Measurements from ENCODE around the gene SCFD1.
"Not testable (repeated sequence)": the region's sequence is repeated elsewhere in the genome, so short reads cannot be mapped to it uniquely, and the experiment has no call there.

SCFD1 gene

DNA sequence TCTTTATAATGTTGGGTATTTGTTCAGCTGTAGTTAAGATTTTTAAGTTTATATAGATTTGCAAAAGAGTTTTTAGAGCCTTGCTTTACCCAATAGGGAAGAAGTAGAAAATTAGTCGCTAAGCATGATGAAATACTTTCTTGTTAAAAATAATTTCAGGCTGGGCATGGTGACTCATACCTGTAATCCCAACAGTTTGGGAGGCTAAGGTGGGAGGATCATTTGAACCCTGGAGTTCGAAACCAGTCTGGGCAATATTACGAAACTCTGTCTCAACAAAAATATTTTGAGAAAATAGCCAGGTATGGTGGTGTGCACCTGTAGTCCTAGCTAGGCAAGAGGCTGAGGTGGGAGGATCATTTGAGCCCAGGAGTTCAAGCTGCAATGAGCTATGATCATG, 18.7 kb upstream of the SCFD1 start:
- peak in 2 of 11 experiments; percentile 12 to 43; a peak in 2 of 22 replicates for TF ChIP-seq Cebpa-rat (IDR thresholded peaks at IDR 0.05)
- Histone ChIP-seq H3K36me3 (peaks cover 75 to 100% (median 95%) of the 10 kb centered on the region in 11 experiments), H3K27ac (no peak overlapping the region), H3K4me1 (peaks cover 0 to 12% (median 0%) of the 10 kb centered on the region in 10 experiments; a peak in 5 of 20 replicates), H3K9ac (no peak overlapping the region), H3K27me3 (no peaks in the 10 kb centered on the region), H3K4me3 (no peak overlapping the region), H3K4me2 (no peak overlapping the region), H4K20me1 (no peaks in the 10 kb centered on the region; a peak in 1 of 22 replicates), H3K9me3 (replicated peaks in 1 of 11) (no peaks in the 10 kb centered on the region)

DNA sequence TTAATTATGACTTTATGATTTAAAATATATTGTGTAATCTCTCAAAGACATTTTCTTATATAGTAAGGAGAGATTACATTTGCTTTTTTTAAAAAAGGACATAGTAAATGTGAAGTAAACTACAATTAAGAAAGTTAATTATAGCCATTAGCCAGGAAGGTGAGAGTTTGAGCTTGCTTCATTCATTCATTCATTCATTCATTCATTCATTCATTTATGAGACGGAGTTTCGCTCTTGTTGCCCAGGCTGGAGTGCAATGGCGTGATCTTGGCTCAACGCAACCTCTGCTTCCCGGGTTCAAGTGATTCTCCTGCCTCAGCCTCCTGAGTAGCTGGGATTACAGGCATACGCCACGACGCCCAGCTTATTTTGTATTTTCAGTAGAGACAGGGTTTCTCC, 17.4 kb upstream of the SCFD1 start:
- Histone ChIP-seq H3K4me1 (peaks cover 0 to 25% (median 0%) of the 10 kb centered on the region in 10 experiments; a peak in 5 of 20 replicates), H3K36me3 (peaks cover 67 to 100% (median 91%) of the 10 kb centered on the region in 11 experiments)
- H4K20me1 ChIP-seq; H3K9ac ChIP-seq; H3K27me3 ChIP-seq; H3K4me2 ChIP-seq; H3K27ac ChIP-seq; H3K9me3 ChIP-seq (replicated peaks in 1 of 11); H3K4me3 ChIP-seq: not testable (repeated sequence)

DNA sequence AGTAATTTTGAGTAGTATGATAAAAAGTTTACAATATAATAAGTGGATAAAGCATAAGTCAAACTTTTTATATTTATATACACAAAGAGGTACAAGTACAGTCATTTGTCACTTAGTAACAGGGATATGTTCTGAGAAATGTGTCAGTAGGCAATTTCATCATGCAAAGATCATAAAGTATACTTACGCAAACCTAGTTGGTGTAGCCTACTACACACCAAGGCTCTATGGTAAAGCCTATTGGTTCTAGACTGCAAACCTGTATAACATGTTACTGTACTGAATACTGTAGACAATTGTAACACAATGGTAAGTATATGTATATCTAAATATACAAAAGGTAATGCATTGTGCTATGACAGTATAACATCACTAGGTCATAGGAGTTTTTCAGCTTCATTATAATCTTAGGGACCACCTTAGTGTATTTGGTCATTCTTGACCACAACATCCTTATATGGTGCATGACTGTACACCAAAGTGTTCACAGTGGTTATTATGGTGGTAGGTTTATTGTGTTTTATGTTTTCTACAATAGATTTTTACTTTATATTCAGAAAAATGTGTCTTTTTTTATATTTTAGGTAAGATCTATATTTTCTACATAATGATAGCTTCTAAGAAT, 14.9 kb upstream of the SCFD1 start:
- no peak overlapping the region for H3K9ac ChIP-seq
- peaks cover 0 to 32% (median 3%) of the 10 kb centered on the region in 10 experiments; a peak in 9 of 20 replicates for H3K4me1 ChIP-seq
- no peak for TF ChIP-seq Cebpa-rat (IDR thresholded peaks at IDR 0.05)
- peaks cover 45 to 100% (median 83%) of the 10 kb centered on the region in 11 experiments for H3K36me3 ChIP-seq
- no peak overlapping the region for H3K4me3 ChIP-seq
- no peak overlapping the region for H3K27ac ChIP-seq
- H3K4me2 ChIP-seq = no peak overlapping the region
- H3K9me3 ChIP-seq (replicated peaks in 1 of 11) = no peaks in the 10 kb centered on the region
- H3K27me3 ChIP-seq = no peaks in the 10 kb centered on the region
- H4K20me1 ChIP-seq = no peaks in the 10 kb centered on the region; a peak in 1 of 22 replicates

GRCh38 chr14:30608533-30609006, 13.5 kb upstream of the SCFD1 start:
- Histone ChIP-seq H3K9ac (no peak overlapping the region), H4K20me1 (no peaks in the 10 kb centered on the region), H3K36me3 (peaks cover 40 to 100% (median 79%) of the 10 kb centered on the region in 11 experiments), H3K27ac (no peak overlapping the region), H3K4me1 (peaks cover 0 to 32% (median 3%) of the 10 kb centered on the region in 10 experiments; a peak in 9 of 20 replicates), H3K4me3 (no peak overlapping the region), H3K27me3 (no peaks in the 10 kb centered on the region), H3K4me2 (no peak overlapping the region), H3K9me3 (replicated peaks in 1 of 11) (no peaks in the 10 kb centered on the region)
- TF ChIP-seq Cebpa-rat (IDR thresholded peaks at IDR 0.05) = no peak

DNA sequence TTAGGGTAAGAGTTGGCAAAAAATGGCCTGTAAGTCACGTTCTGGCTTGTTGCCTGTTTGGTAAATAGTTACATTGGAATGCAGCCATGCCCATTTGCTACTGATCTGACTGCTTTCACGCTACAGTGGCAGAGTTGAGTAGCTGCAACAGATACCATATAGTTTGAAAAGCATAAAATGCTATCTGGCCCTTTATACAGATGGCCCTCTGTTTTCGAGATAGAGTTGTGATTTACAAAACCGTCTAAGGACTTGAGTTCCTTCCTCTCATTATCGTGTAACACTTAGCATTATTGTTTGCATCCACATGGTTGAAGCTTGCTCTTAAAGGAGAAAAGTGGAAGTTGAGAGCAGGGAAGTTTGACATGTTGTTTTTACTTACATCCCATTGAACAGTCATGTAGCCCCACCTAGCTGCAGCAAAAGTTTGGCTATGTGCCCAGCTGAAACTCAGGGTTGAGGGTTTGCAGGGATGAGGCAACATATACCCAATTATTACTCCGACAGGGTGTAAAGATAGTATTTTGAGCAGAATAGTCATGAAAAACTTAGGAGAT, 11.3 kb upstream of the SCFD1 start:
- Histone ChIP-seq H3K4me1 (peaks cover 0 to 32% (median 3%) of the 10 kb centered on the region in 10 experiments; a peak in 9 of 20 replicates), H3K9me3 (replicated peaks in 1 of 11) (no peaks in the 10 kb centered on the region), H3K27me3 (no peaks in the 10 kb centered on the region), H3K4me3 (no peak overlapping the region), H3K9ac (no peak overlapping the region), H4K20me1 (no peaks in the 10 kb centered on the region), H3K27ac (peak overlapping the region in 2 of 11 experiments; percentile 20 to 39; a peak in 1 of 22 replicates), H3K4me2 (peak overlapping the region in 3 of 11 experiments; percentile 23 to 40 (median 24); a peak in 6 of 22 replicates), H3K36me3 (peaks cover 27 to 96% (median 71%) of the 10 kb centered on the region in 11 experiments)
- no peak for TF ChIP-seq Cebpa-rat (IDR thresholded peaks at IDR 0.05)

DNA sequence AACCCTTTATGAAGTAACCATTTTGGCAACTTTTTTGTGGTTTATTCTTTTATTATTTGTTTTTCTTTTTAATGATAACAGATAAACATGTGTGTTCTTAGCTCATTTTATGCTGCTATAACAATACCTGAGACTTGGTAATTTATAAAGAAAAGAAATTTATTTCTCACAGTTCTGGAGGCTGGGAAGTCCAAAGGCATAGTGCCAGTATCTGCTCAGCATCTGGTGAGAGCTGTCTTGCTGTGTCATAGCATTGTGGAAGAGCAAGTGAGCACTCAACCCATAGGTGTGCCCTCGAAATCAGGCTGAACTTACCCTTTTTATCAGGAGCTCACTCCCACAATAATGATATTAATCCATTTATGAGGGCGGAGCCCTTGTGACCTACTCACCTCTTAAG, 8.0 kb upstream of the SCFD1 start:
- peaks cover 28 to 83% (median 61%) of the 10 kb centered on the region in 11 experiments for H3K36me3 ChIP-seq
- H3K27me3 ChIP-seq = no peaks in the 10 kb centered on the region
- no peak overlapping the region for H3K9ac ChIP-seq
- no peaks in the 10 kb centered on the region for H4K20me1 ChIP-seq
- peaks cover 0 to 28% (median 3%) of the 10 kb centered on the region in 10 experiments; a peak in 9 of 20 replicates for H3K4me1 ChIP-seq
- no peaks in the 10 kb centered on the region for H3K9me3 ChIP-seq (replicated peaks in 1 of 11)
- H3K4me3 ChIP-seq = no peak overlapping the region
- TF ChIP-seq Cebpa-rat (IDR thresholded peaks at IDR 0.05) = no peak
- no peak overlapping the region for H3K27ac ChIP-seq
- H3K4me2 ChIP-seq = no peak overlapping the region

GRCh38 chr14:30620178-30620577, 1.9 kb upstream of the SCFD1 start:
- TF ChIP-seq Cebpa-rat (IDR thresholded peaks at IDR 0.05) = no peak
- peaks cover 0 to 14% (median 0%) of the 10 kb centered on the region in 11 experiments; a peak in 7 of 22 replicates for H4K20me1 ChIP-seq
- H3K9ac ChIP-seq = peak overlapping the region in 5 of 11 experiments; percentile 16 to 63 (median 53); a peak in 6 of 22 replicates
- H3K27ac ChIP-seq = peak overlapping the region in 9 of 11 experiments; percentile 7 to 90 (median 75); a peak in 14 of 22 replicates
- no peaks in the 10 kb centered on the region for H3K27me3 ChIP-seq
- peaks cover 32 to 48% (median 39%) of the 10 kb centered on the region in 10 experiments for H3K4me1 ChIP-seq
- H3K4me2 ChIP-seq = peak overlapping the region in 10 of 11 experiments; percentile 14 to 97 (median 88); a peak in 16 of 22 replicates
- H3K4me3 ChIP-seq = peak overlapping the region in 1 of 10 experiments; percentile 10; a peak in 1 of 20 replicates
- no peaks in the 10 kb centered on the region for H3K9me3 ChIP-seq (replicated peaks in 1 of 11)
- peaks cover 15 to 27% (median 20%) of the 10 kb centered on the region in 11 experiments; a peak in 21 of 22 replicates for H3K36me3 ChIP-seq

DNA sequence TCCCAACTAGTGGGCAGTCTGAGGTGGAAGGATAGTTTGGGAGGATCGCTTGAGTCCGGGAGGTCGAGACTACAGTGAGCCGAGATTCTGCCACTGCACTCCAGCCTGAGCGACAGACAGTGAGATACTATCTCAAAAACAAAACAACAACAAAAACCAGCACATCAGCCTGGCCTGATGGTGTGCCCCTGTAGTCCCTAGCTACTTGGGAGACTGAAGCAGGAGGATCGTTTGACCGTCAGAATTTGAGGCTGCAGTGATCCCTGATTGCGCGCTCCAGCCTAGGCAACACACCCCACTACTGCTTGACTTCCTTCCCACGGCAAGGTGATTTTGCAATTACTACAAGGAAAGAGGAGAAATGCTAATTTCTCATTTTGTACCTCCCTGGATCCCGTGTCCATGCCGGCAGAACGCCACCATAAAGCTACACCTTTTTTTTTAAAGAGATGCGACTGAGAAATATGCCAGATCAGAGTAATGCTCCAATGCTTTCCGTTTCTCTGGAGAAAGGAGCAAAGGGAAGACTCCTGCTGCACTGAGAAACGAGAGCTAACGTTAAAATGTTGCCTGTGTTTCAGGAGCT, 672 bp upstream of the SCFD1 start:
- no peak; a peak in 1 of 22 replicates for TF ChIP-seq Cebpa-rat (IDR thresholded peaks at IDR 0.05)

More for the DNA sequence above, 672 bp upstream of the SCFD1 start:
- peaks cover 32 to 48% (median 39%) of the 10 kb centered on the region in 10 experiments for H3K4me1 ChIP-seq
- peaks cover 3 to 27% (median 10%) of the 10 kb centered on the region in 11 experiments; a peak in 15 of 22 replicates for H4K20me1 ChIP-seq
- peak overlapping the region; percentile 82 to 94 (median 89) for H3K9ac ChIP-seq
- no peaks in the 10 kb centered on the region for H3K9me3 ChIP-seq (replicated peaks in 1 of 11)
- H3K4me2 ChIP-seq = peak overlapping the region; percentile 84 to 97 (median 89)
- H3K4me3 ChIP-seq = peak overlapping the region; percentile 70 to 87 (median 76)
- peak overlapping the region; percentile 75 to 93 (median 87) for H3K27ac ChIP-seq
- no peaks in the 10 kb centered on the region for H3K27me3 ChIP-seq
- H3K36me3 ChIP-seq = peaks cover 5 to 18% (median 12%) of the 10 kb centered on the region in 11 experiments; a peak in 19 of 22 replicates
